Stimulated activated CD4-positive, alpha-beta T cell treated with anti-CD3 and anti-CD28 coated beads, Interleukin-4, amount 100 ng/mL, for 48 hours (primary cell): ENCODE data around the gene BMP8A.
"Not testable (repeated sequence)": the region's sequence is repeated elsewhere in the genome, so short reads cannot be mapped to it uniquely, and the experiment has no call there.

ENCODE experiments used
- DNase-seq, 2 donors: peaks; one replicate each; pipeline ENCODE4 v3.0.0-alpha.2; 2020; ENCODE audit warnings: low read depth in 2 of 2

Gene BMP8A

GRCh38 chr1:39491146-39491921 lies at the start of gene BMP8A:
BMP8A (plus strand) TSS chr1:39491636; CDS start chr1:39491992, 356 bp downstream.
- DNase-seq = peak; percentile 55 to 58

GRCh38 chr1:39441797-39442196 lies 49.6 kb upstream of the BMP8A start:
- no peak for DNase-seq

- no peak for DNase-seq
Measured at GRCh38 chr1:39445573-39445972, 45.9 kb upstream of the BMP8A start.

GRCh38 chr1:39446986-39447567 lies 44.4 kb upstream of the BMP8A start:
- DNase-seq = no peak

- not testable (repeated sequence) for DNase-seq
Measured at GRCh38 chr1:39450041-39450440, 41.4 kb upstream of the BMP8A start.

- DNase-seq = no peak
Measured at GRCh38 chr1:39450956-39451606, 40.4 kb upstream of the BMP8A start.

GRCh38 chr1:39452081-39452480 lies 39.4 kb upstream of the BMP8A start:
- no peak for DNase-seq

- DNase-seq = no peak
Measured at GRCh38 chr1:39452540-39452939, 38.9 kb upstream of the BMP8A start.

- DNase-seq = no peak
Measured at GRCh38 chr1:39453603-39454002, 37.8 kb upstream of the BMP8A start.

- DNase-seq = no peak
Measured at GRCh38 chr1:39458991-39459390, 32.4 kb upstream of the BMP8A start.

- DNase-seq = no peak
Measured at GRCh38 chr1:39462074-39462473, 29.4 kb upstream of the BMP8A start.

GRCh38 chr1:39466413-39467107 lies 24.9 kb upstream of the BMP8A start:
- no peak for DNase-seq

GRCh38 chr1:39467108-39467720 lies 24.2 kb upstream of the BMP8A start:
- DNase-seq = not testable (repeated sequence)

GRCh38 chr1:39469150-39469549 lies 22.3 kb upstream of the BMP8A start:
- DNase-seq = no peak

GRCh38 chr1:39470040-39470439 lies 21.4 kb upstream of the BMP8A start:
- no peak for DNase-seq

- DNase-seq = no peak
Measured at GRCh38 chr1:39472826-39473225, 18.6 kb upstream of the BMP8A start.

- DNase-seq = no peak
Measured at GRCh38 chr1:39473324-39473723, 18.1 kb upstream of the BMP8A start.

GRCh38 chr1:39474810-39475209 lies 16.6 kb upstream of the BMP8A start:
- DNase-seq = no peak

GRCh38 chr1:39475551-39475950 lies 15.9 kb upstream of the BMP8A start:
- not testable (repeated sequence) for DNase-seq

GRCh38 chr1:39478126-39478915 lies 13.1 kb upstream of the BMP8A start:
- no peak for DNase-seq

- DNase-seq = no peak
Measured at GRCh38 chr1:39481289-39481688, 10.1 kb upstream of the BMP8A start.
